Measurements from ENCODE around the gene NPHS2. TPM values are rescaled to one million over a fixed set of nuclear protein-coding genes. Genes with fewer than 3 reads are reported as not detected.
"Not testable (repeated sequence)": the region's sequence is repeated elsewhere in the genome, so short reads cannot be mapped to it uniquely, and the experiment has no call there.

Gene NPHS2
- total RNA-seq, 2 donors from 2014 or later, result 0.20 TPM; not detected in 1

- ATAC-seq, result peak; percentile 81
- intact Hi-C loops (cut with DNase I, micrococcal nuclease), result no loop called here
These were observed 26.4 kb downstream of the NPHS2 start for GRCh38 chr1:179549368-179549700.

GRCh38 chr1:179548666-179549367, 26.9 kb downstream of the NPHS2 start:
- ATAC-seq, result peak; percentile 45

More at GRCh38 chr1:179549368-179549700, 26.4 kb downstream of the NPHS2 start:
- DNase-seq, result no peak

GRCh38 chr1:179547021-179547535, 28.7 kb downstream of the NPHS2 start:
- intact Hi-C loops (cut with DNase I, micrococcal nuclease), result no loop called here
- DNase-seq, result no peak
- ATAC-seq, result no peak

More at GRCh38 chr1:179548666-179549367, 26.9 kb downstream of the NPHS2 start:
- no peak for DNase-seq
- intact Hi-C loops (cut with DNase I, micrococcal nuclease), result no loop called here

GRCh38 chr1:179545321-179545720, 30.4 kb downstream of the NPHS2 start:
- intact Hi-C loops (cut with DNase I, micrococcal nuclease), result no loop called here
- DNase-seq (no peak), ATAC-seq (no peak)

- intact Hi-C loops (cut with DNase I, micrococcal nuclease), result no loop called here
- ATAC-seq (no peak), DNase-seq (no peak)
These were observed 34.0 kb downstream of the NPHS2 start for GRCh38 chr1:179541774-179542173.

GRCh38 chr1:179530352-179530751, 45.4 kb downstream of the NPHS2 start:
- DNase-seq (no peak), ATAC-seq (no peak)
- intact Hi-C loops (cut with DNase I, micrococcal nuclease), result no loop called here

GRCh38 chr1:179529482-179530195, 46.1 kb downstream of the NPHS2 start:
- intact Hi-C loops (cut with DNase I, micrococcal nuclease), result no loop called here
- ATAC-seq (no peak), DNase-seq (no peak)

- DNase-seq; intact Hi-C loops (cut with DNase I, micrococcal nuclease); ATAC-seq: not testable (repeated sequence)
These were observed 57.2 kb downstream of the NPHS2 start for GRCh38 chr1:179518544-179518943.

GRCh38 chr1:179516976-179517705, 58.6 kb downstream of the NPHS2 start:
- peak; percentile 37 to 53 for DNase-seq
- intact Hi-C loops (cut with DNase I, micrococcal nuclease), result no loop called here
- peak; percentile 99 for ATAC-seq

GRCh38 chr1:179510038-179510437, 65.7 kb downstream of the NPHS2 start:
- intact Hi-C loops (cut with DNase I, micrococcal nuclease), result no loop called here
- no peak for ATAC-seq
- DNase-seq, result no peak

GRCh38 chr1:179509384-179509783, 66.4 kb downstream of the NPHS2 start:
- no peak for ATAC-seq
- no peak for DNase-seq
- intact Hi-C loops (cut with DNase I, micrococcal nuclease), result no loop called here

- intact Hi-C loops (cut with DNase I, micrococcal nuclease), result no loop called here
- ATAC-seq (no peak), DNase-seq (no peak)
These were observed 69.5 kb downstream of the NPHS2 start for GRCh38 chr1:179506199-179506598.

Other genes with a start within 250 kb of the NPHS2 start
- 10 to 100 TPM in 1 of 2 donors, 1 to 10 TPM in 1; 3.8 to 12.5 TPM for gene AXDND1, start 210.0 kb downstream of the NPHS2 start, total RNA-seq
- 1 to 10 TPM in 1 of 2 donors, under 1 TPM in 1; 0.92 to 1.9 TPM for gene TDRD5, start 15.9 kb upstream of the NPHS2 start, total RNA-seq
- under 1 TPM; 0.15 to 0.61 TPM for gene FAM163A, start 167.3 kb upstream of the NPHS2 start, total RNA-seq

Data from left colon (tissue), 2 donors.